Measurements from ENCODE around the gene NDUFAF8.
A peak's percentile ranks its signal among the peaks of the same experiment; 100 is the strongest.

Gene NDUFAF8

DNA sequence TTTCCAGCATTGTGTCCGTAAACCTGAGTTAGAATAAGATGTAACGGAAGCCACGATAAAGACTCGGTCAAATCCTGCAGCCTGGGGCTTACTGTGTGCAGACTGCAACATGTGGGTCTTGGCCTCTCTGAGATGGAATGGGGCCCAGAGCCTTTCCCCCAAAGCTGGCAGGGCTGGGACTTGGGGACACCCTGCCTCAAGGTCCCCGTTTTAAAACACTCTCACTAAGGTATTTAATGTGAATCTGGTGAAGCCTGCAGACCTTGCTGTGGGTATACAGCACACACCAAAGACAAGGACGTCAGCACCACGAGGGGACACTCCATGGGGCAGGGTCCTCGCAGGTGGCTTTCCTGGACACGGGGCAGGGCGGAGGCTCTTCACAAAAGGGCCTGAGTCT, 2.1 kb downstream of the NDUFAF8 start:
- DNase-seq (ENCODE audit: low read depth) = no peak
- TF ChIP-seq, protein P1, sequence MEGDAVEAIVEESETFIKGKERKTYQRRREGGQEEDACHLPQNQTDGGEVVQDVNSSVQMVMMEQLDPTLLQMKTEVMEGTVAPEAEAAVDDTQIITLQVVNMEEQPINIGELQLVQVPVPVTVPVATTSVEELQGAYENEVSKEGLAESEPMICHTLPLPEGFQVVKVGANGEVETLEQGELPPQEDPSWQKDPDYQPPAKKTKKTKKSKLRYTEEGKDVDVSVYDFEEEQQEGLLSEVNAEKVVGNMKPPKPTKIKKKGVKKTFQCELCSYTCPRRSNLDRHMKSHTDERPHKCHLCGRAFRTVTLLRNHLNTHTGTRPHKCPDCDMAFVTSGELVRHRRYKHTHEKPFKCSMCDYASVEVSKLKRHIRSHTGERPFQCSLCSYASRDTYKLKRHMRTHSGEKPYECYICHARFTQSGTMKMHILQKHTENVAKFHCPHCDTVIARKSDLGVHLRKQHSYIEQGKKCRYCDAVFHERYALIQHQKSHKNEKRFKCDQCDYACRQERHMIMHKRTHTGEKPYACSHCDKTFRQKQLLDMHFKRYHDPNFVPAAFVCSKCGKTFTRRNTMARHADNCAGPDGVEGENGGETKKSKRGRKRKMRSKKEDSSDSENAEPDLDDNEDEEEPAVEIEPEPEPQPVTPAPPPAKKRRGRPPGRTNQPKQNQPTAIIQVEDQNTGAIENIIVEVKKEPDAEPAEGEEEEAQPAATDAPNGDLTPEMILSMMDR (conservative IDR thresholded peaks at IDR 0.05; ENCODE audit: low read depth, low read length) = no peak
- H3K4me3 ChIP-seq (ENCODE audit: low read length) = no peak overlapping the region

DNA sequence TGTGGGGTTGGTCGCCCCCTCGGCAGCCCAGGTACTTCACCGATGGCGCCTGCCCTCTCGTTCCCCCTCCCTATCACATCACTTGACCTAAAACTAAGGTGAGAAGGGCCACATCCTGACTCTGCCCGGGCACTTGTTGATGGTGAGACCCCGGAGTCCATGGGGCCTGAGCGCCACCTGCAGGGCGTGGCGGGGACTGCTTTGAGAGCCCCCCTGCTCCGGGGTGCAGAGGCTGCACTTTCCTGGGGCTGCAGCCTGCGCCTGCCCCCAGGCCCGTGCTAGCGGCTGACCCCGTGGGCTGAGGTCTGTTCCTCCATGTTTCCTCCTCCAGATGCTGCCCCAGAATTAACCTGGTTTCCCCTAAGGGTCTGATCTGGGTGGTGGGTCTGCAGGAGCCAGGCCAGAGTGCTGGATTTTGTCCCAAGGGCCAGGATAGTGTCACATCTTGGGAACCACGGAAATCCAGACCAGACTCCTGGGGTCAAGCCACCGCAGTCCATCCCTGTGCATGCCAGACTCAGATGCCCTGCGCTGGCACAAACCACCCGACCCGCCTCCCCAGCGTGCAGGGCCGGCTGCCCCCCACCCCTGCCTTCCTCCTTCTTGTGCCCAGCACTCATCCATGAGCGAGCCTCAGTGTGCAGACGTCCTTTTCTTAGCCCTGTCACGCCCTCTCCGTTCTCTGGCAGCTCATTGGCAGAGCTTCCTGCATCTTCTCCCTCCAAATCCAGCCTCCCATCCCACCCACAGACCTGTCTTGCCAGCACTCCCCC, 2.7 kb downstream of the NDUFAF8 start:
- no peak overlapping the region for H3K4me3 ChIP-seq (ENCODE audit: low read length)
- DNase-seq (ENCODE audit: low read depth) = no peak
- TF ChIP-seq, protein P1 (conservative IDR thresholded peaks at IDR 0.05; ENCODE audit: low read depth, low read length) = peak; percentile 86

DNA sequence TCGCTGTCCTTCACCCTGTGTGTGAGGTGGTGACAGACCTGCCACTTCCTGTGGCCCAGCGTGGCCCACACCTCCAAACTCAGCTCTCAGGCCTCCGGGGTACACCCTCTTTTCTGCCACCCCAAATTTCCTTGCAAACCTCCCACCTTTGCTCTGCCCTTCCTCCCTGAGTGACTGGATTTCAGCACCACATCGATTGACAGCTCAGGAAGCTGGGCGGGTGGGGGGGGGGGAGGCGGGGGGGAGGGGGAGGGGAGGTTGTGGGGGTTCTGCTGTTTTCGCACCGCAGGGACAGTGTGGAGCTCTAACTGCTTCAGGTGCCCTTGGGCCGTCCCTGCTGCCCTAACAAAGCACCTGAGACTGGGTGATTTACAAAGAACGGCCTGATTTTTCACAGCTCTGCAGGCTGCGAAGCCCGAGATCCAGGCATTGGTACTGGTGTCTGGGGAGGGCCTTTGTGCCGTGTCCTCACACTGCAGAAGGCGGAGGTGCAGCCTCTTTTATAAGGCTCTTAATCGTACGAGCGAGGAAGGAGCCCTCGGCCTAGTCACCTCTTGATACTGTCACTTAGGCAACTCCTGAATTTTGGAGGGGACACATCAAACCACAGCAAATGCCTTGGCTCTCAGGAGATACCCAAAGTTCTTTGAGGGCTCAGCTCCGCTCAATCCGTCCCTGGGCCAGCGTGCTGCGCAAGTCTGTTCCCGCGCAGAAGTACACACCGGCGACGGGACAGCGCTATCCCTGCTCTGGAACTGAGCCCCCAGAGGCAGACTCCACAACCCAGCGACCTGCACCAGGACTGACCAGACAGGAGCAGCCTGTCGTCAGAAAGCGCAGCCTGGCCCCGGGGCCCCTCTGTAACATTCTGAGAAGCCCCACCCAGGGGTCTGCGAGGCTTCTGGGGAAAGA, 3.6 kb downstream of the NDUFAF8 start:
- TF ChIP-seq, protein P1 (conservative IDR thresholded peaks at IDR 0.05; ENCODE audit: low read depth, low read length) = no peak
- DNase-seq (ENCODE audit: low read depth) = no peak
- H3K4me3 ChIP-seq (ENCODE audit: low read length) = no peak overlapping the region

DNA sequence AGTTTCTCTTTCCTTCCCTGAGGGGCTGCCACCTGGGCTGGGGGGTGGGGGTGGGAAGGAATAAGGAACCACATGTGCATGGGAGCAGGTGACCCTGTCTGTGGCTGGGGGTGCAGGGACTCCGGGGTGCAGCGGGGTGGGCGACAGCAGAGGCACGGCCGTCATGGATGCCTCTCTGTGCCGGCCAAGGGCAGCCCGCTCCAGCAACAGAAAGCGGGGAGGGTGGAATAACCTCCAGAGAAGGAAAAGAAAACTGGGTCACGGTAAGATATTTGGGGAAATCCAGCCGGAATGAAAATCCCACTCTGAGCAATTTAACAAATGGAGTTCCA, 4.2 kb downstream of the NDUFAF8 start:
- DNase-seq (ENCODE audit: low read depth) = no peak
- no peak overlapping the region for H3K4me3 ChIP-seq (ENCODE audit: low read length)
- TF ChIP-seq, protein P1 (conservative IDR thresholded peaks at IDR 0.05; ENCODE audit: low read depth, low read length) = no peak

DNA sequence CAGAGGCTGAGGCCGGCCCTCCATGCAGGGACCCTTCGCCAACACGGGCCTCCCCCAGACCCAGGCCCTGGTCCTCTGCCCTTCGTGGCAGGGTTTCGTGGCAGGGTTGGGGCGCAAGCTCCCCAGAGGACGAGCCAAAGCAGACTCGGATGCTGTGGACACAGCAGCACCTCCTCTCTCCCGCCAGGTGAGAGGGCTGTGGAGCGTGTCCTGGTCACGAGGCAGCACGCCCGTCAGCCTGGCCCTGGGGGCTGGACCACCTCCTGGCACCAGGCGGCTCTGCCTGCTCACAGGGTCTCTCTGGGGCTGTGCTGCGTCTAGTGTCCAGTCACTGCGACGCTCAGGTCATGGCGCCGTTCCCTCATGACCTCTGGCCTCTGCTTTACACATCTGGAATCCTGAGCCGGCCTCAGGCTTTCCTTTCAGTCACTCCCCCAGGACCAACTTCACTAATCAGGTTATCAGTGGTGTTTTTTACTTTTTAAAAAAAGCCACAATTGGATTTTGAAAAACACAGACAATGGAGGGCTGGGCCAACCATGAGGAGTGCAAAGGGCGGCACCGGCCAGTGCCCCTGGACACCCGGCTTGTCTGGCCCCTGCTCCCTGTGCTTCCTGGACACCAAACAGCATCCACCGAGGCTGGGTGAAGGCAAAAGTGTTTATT, 5.4 kb downstream of the NDUFAF8 start:
- TF ChIP-seq, protein P1 (conservative IDR thresholded peaks at IDR 0.05; ENCODE audit: low read depth, low read length) = no peak
- DNase-seq (ENCODE audit: low read depth) = no peak
- no peak overlapping the region for H3K4me3 ChIP-seq (ENCODE audit: low read length)

DNA sequence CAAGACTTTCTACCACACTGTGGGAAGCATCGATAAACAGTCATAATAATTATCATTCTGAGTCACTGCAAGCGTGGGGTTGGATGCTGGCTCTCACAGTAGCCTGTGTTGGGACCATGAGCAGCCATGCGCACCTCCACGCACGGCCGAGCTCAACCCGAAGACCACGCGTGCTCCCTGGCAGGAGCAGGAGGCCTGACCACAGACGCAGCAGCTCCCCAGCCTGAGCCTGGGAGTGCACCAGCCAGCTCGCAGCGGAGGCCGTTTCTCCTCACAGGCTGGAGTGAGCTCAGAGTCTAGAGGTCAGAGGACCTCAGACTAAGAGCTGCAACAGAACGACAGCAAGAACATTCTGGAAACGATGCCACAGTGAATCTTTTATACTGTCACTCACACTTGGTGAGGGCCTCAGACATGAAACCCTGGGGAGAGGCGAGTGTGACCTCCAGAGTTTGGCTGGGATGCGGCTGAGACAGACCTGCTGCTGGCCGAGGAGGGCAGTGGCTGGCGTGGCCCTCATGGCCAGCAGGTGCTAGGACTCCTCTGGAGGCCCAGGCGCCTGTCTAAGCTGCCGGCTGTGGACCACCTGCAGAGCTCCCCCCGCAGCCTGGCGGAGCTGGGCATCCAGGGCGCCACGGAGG, 6.0 kb downstream of the NDUFAF8 start:
- DNase-seq (ENCODE audit: low read depth) = no peak
- no peak overlapping the region for H3K4me3 ChIP-seq (ENCODE audit: low read length)
- TF ChIP-seq, protein P1 (conservative IDR thresholded peaks at IDR 0.05; ENCODE audit: low read depth, low read length) = no peak
